Measurements from ENCODE around the gene RPP38. TPM values are rescaled to one million over a fixed set of nuclear protein-coding genes. Genes with fewer than 3 reads are reported as not detected.

RPP38 gene
- total and polyA plus RNA-seq, 2 of the 13 experiments (the other 11 are each of a cell fraction or from before 2014, with no cell fraction given): 11.7 to 16.4 TPM

- Histone ChIP-seq H3K4me2 (ENCODE audit: low read depth, low read length) (no peak overlapping the region), H3K79me2 (ENCODE audit: insufficient read depth, low read length) (no peaks in the 10 kb centered on the region), H3K9ac (ENCODE audit: insufficient read depth, low read depth, low read length) (no peak overlapping the region), H3K4me1 (ENCODE audit: insufficient read depth, low read length) (no peaks in the 10 kb centered on the region), H3K27ac (ENCODE audit: extremely low read length, insufficient read depth, low read length) (no peak overlapping the region), H3K9me3 (ENCODE audit: low read length) (no peaks in the 10 kb centered on the region), H2AFZ (ENCODE audit: low read length) (no peak overlapping the region), H3K27me3 (ENCODE audit: control insufficient read depth in 1 of 2, insufficient read depth in 2 of 2, low read length in 2 of 2) (no peaks in the 10 kb centered on the region; a peak in 1 of 5 replicates), H3K36me3 (replicated peaks in 1 of 2; ENCODE audit: control insufficient read depth in 1 of 2, insufficient read depth in 2 of 2, low read length in 2 of 2) (peaks cover 10 to 49% of the 10 kb centered on the region in 2 experiments), H3K4me3 (replicated peaks in 1 of 3; ENCODE audit: insufficient read depth in 1 of 3, low read depth in 2 of 3, low read length in 3 of 3) (no peak overlapping the region), H4K20me1 (ENCODE audit: insufficient read depth, low read length) (no peaks in the 10 kb centered on the region)
- intact Hi-C loops (cut with micrococcal nuclease; ENCODE audit: unreplicated experiment) (no loop called here), in situ Hi-C loops (cut with HindIII; ENCODE audit: extremely low pct_ligation_motif_present, low pct_unique_long_range_greater_than_20kb) (no loop called here)
- POLR2A ChIA-PET: no interaction called here
- whole genome bisulfite sequencing (ENCODE audit: low lambda C conversion rate): 98% methylated on average over 9 of the region's 9 CpGs
- no peak for ATAC-seq
- CTCF ChIA-PET (ENCODE audit: low intra/inter-chr PET ratio, low total read pairs): no interaction called here
- no peak for DNase-seq (ENCODE audit: low spot score)
- no TSS peak for BruUV-seq (replicated peaks)
- no peak for TF ChIP-seq ZNF749 (CRISPR knock-in tag; IDR thresholded peaks at IDR 0.05; ENCODE audit: borderline replicate concordance)
- TF ChIP-seq CBX5 (CRISPR knock-in tag; IDR thresholded peaks at IDR 0.05; ENCODE audit: borderline replicate concordance): no peak
- TF ChIP-seq ZNF646 (CRISPR knock-in tag; IDR thresholded peaks at IDR 0.05): no peak
- no peak for TF ChIP-seq FOXM1 (CRISPR knock-in tag; IDR thresholded peaks at IDR 0.05)
- TF ChIP-seq ZNF224 (CRISPR knock-in tag; IDR thresholded peaks at IDR 0.05): no peak
- TF ChIP-seq MEIS1 (CRISPR knock-in tag; IDR thresholded peaks at IDR 0.05; ENCODE audit: borderline replicate concordance): no peak
- no peak for TF ChIP-seq ZNF616 (CRISPR knock-in tag; IDR thresholded peaks at IDR 0.05; ENCODE audit: low read depth)
- no peak for TF ChIP-seq TOPORS (CRISPR knock-in tag; IDR thresholded peaks at IDR 0.05)
- no peak for TF ChIP-seq ZNF496 (CRISPR knock-in tag; IDR thresholded peaks at IDR 0.05; ENCODE audit: insufficient replicate concordance)
- TF ChIP-seq SIX4 (CRISPR knock-in tag; IDR thresholded peaks at IDR 0.05): no peak
- no peak for TF ChIP-seq NR0B2 (CRISPR knock-in tag; IDR thresholded peaks at IDR 0.05)
- TF ChIP-seq NFIC (IDR thresholded peaks at IDR 0.05; ENCODE audit: low read length): no peak
- TF ChIP-seq ESRRA (CRISPR knock-in tag; IDR thresholded peaks at IDR 0.05; ENCODE audit: low read depth): no peak
- TF ChIP-seq KMT2A (CRISPR knock-in tag; IDR thresholded peaks at IDR 0.05): no peak
- no peak for TF ChIP-seq ZNF629 (CRISPR knock-in tag; conservative IDR thresholded peaks at IDR 0.05)
- TF ChIP-seq TARDBP (CRISPR knock-in tag; IDR thresholded peaks at IDR 0.05): no peak
- no peak for TF ChIP-seq PHB2 (IDR thresholded peaks at IDR 0.05; ENCODE audit: partially characterized antibody)
- TF ChIP-seq ZFYVE20 (CRISPR knock-in tag; IDR thresholded peaks at IDR 0.05; ENCODE audit: borderline replicate concordance, low read depth): no peak
- no peak for TF ChIP-seq MTA1 (CRISPR knock-in tag; IDR thresholded peaks at IDR 0.05; ENCODE audit: borderline replicate concordance)
- no peak for FAIRE-seq
These were observed 27.0 kb downstream of the RPP38 start for GRCh38 chr10:15124190-15124589.
